GM21526 (cell line): ENCODE results near the gene TAF4.

Source experiments
- ATAC-seq: cut with Tn5 transposase; IDR thresholded peaks from one replicate; pipeline ENCODE4 v1.9.1; 2021; ENCODE audit warnings: moderate library complexity; ENCODE audit not compliant: unreplicated experiment, low FRiP score

The TAF4 gene

DNA sequence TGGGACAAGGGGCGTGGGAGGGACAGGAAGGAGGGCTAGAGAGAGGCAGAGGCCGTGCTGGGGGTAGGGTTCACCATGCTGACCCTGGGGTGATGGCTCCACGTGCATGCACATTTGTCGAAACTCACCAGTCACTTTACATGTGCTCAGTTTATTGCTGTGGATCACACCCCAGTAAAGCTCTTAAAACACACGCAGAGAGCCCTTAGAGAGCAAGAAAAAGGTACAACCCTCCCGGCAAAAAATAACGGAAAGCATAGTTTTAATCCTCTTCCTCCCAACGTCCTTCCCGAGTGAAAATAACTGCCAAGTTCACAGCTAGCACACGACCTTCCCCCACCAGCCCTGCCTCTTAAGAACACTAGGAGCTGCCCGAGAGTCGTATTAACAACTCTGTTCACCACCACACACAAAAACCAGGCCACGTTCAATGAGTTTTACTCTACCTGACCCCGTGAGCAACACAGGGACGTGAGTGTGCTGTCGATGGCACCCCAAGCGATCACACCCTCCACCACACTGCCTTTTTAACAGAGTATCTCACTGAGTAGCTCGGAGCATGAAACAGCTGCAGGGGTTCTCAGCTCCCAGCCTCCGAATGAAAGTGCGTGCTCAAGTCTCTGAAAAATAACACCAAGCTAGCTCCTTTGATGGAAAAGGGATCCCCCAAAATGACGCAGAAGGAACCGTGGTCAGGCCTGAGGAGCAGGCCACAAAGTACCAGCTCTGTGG is 39.7 kb downstream of the TAF4 start:
- ATAC-seq, result no peak

- no peak for ATAC-seq
These were observed 40.3 kb downstream of the TAF4 start for GRCh38 chr20:62025394-62025793.

GRCh38 chr20:62023935-62024334 is 41.7 kb downstream of the TAF4 start:
- ATAC-seq, result no peak

- ATAC-seq, result no peak
These were observed 43.0 kb downstream of the TAF4 start for GRCh38 chr20:62022575-62023139.

DNA sequence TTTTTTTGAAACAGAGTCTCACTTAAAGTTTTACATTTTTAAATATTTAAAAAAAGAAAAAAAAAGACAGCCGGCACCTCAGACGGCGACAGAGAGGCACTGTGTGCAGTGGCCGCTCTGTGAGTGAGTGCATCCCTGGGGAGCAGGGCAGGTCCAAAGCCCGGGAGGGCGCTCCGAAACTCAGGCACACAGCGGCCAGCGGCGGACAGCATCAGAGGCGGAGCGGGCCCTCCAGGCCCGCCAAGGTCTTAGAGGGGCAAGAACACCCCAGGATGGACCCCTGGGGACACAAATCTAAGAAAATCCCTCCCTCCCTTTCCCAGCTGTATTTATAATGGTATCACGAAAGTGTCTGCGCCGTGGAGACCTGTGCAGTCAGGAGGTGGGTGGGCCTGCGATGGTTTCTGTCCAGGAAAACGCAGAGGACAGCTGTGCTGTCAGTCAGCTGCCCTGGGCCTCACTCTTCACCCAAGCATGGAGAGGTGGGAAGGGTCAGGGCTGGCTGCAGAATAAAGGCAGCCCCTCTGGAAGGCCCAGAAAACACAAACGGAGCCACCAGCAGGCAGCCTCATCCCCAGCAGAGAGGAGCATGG is 43.8 kb downstream of the TAF4 start:
- ATAC-seq, result no peak

DNA sequence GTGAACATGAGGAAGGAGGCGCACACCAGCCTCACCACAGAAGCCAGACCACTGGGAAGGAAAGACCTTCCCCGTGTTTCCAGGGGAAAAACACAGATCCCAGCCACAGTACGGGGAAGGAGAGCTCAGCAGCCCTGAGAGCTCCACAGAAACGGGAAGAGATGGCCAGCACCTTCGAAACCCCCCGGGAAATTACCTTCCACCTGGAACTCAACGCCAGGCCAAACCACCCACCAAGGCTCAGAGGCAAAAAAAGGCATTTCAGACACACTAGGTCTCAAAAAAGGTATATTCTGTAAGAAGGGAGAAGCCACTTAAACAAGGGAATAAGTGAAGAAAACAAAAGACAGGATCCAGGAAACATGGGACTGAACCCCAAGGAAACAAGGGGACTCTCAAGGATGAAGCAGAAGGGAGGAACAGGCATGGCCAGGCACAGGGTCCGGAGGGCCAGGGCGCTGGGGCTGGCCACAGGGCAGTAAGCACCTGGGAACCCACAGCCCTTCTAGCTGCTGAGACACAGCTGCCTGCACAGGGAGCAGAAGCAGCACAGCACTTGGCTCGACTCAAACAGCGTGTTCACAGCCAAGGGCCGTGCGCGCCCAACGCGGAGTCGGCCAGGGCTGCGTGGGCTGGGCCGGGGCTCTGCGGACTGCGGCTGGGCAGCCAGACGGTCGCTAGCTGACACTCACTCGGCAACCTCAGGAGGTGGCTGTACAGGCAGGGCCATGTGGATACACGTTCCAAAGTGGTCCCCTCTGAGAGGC is 44.6 kb downstream of the TAF4 start:
- no peak for ATAC-seq

DNA sequence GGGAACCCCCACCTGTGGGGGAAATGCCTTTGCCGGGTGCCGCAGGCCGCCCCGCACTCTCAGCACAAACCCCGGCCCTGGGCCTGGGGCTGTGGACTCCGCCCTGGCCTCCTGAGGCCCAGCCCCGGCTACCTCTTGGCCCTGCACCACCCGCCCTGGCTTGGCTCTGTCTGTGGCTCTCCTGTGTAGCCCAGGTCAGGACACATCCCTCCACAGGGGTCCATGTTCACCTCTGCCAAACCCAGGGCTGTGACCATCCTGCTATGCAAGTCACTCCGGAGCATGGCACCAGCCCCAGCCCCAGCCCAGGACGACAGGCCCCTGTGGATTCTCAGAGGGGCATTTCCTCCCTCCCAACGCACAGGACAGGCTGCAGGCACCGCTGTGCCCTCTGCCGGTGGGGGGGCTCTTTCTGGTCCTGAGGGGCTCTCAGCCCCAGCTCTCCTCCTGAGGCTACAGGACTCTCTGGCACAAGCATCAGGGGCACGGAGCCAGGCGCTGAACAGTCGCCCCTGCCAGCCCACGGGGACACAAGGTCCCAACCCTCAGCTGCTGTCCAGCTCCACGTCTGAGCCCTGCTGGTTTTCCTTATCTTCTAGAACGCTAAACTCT is 45.7 kb downstream of the TAF4 start:
- ATAC-seq, result no peak

- ATAC-seq, result no peak
These were observed 46.4 kb downstream of the TAF4 start for GRCh38 chr20:62019144-62019805.

DNA sequence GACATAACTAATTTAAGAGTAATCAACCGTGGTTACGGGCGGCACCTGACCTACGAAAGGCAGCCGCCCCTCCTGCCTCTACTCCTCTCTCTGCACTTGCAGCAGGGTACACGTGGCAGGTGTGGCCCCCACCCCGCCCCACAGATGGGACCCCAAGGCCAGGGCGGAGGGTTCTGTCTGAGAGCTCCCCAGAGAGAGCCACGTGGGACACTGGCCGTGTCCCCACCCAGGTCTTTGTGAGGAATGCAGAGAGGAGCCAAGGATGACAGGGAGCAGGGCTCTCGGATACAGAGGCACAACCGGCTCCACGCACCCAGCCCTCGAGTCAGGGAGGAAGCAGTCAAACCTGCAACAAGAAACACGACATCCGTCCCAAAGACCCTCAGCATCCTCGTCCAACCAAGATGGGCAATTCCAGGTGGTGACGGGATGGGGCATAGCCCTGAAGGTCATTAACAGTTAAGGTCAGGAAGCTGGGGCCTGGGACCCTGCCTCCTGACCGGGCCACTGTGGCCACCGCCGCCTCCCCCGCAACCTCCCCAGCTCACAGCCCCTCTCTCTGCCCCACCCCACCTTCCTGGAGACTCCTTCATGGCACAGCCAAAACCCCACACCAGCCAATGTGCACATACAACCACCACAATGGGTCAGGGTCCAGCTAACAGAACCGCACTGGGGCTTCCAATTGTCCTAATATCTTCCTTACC is 47.1 kb downstream of the TAF4 start:
- no peak for ATAC-seq

DNA sequence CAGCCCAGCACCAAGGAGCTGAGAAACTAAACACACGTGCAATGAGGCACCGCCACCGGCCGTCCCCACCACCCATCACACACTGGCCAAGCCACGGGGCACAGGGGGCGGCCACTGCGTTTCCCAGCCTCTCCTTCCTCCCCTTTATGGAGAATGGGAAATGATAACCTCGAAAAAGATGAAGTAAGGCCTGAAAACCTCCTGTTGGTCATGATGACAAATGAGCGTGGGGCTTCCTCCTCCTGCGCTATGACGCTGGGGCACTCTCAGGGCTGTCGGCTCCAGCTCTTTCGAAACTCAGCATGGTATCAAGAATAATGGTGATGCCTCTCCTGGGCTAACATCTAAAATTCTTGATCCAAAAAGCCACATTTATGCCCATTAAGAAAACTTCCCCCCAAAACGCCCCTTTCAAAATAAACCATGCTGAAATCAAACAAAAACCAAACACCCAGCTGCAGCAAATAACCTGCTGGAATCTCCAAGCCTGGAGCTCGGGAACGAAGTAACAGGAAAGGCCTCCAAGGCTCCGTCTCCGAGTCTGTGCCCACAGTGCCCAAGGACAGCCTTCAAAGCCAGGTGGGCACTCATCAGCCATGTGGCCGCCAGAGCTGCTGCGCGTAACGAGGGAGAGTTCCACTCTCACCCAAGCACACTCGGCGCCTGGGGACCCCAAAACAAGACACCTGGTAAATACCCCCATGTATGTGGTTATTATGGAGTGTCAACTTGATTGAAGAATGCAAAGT is 50.0 kb downstream of the TAF4 start:
- ATAC-seq, result no peak

GRCh38 chr20:62014889-62015537 is 50.7 kb downstream of the TAF4 start:
- ATAC-seq, result no peak

DNA sequence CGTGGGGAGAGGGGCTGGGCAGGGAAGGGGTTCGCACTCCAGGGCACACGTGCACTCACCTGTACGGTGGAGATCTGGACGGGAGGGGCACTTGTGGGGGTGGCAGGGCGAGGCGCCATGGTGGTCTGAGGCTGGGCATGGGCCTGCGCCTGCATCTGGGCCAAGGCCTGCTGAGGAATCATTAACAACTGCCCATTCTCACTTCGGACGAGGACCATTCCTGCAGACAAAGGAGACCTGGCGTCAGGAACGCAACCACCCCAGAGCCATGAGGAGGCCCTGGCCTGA is 51.2 kb downstream of the TAF4 start:
- ATAC-seq, result no peak

GRCh38 chr20:62012631-62013030 is 53.0 kb downstream of the TAF4 start:
- ATAC-seq, result no peak

DNA sequence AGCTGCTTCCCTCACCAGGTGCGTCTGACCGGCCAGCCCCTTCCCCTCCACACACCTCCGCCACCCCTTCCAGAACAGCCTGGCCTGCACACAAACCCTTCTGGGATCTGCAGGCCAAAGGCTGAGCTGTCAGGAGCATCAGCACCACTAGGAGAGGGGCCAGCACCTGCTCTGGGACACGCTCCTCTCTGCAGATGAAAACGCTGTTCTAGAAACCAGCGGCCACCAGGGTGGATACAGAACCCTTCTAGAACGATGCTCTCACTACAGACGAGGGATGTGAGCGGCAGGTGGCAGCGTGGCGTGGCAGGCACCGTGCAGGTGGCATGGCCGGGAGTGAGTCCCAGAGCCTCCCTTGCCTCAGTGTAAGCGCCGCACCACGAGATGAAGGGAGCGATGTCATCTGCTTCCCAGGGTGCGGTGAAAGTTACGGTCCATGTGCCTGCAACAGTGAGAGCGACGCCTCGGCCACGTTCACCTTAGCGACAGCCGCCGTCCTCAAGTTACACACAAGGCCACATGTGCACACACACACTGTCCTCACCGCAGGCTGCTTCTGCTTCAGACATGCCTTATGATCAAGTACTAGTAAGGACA is 53.6 kb downstream of the TAF4 start:
- ATAC-seq, result no peak

DNA sequence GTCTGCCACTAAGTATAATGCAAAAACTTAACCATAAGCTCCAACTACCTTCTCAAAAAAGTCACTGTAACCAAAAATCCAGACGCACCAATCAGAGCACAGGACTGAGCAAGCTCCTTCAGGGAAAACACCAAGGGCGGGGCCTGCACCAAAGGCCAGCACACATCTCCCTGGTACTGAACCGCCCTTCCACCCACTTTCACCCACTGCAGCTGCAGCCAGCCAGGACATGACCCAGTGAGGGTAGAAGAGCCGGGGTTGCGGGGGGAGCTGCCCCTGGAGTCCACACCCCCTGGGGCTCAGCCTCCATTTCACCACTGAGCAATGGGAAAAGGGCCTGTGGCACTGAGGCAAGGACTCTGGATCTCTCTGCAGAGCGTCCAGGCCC is 54.3 kb downstream of the TAF4 start:
- no peak for ATAC-seq

DNA sequence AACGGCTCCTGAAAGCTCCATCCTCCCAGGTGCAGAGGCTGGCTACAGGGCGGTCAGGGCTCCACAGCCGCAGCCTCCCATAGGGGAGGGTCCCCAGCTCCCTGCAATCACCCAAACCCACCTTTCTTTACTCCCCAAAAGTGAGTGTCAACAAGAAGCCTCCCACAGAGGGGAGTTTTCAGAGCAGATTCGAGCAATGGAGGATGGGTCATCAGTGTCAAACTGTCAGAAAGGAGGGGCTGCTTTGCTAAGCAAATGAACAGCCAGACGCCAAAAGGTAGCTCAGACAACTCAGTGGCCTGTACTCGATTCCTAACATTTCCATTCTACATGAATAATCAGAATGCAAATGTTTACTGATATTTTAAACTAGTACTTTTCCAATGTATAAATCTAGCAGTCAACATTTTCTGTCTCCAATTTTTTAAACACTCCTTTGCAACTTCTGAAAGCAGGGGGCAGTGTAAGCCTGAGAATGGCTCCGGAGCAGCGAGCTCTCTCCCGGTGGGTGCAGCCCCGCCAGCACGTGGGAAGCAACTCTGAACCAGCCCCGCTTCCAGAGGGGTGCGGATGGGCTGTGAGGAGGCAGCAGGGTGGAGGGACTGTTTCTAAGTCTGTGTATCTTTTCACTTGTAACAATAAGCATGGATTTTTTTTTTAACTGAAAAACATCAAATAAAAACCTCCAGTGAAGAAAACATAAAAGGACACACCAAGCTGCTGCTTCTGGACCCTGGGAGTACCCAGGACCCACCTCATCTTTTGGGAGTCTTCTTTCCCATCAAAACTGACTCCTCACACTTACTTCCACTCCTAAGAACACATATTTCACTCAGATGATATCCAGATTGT is 54.9 kb downstream of the TAF4 start:
- no peak for ATAC-seq

- no peak for ATAC-seq
These were observed 55.7 kb downstream of the TAF4 start for GRCh38 chr20:62009869-62010445.
